ENCODE data around the gene TTBK2. TPM values are rescaled to one million over a fixed set of nuclear protein-coding genes. Genes with fewer than 3 reads are reported as not detected.

Gene TTBK2
- total RNA-seq, 1 donor from 2014 or later = 7.9 TPM

DNA sequence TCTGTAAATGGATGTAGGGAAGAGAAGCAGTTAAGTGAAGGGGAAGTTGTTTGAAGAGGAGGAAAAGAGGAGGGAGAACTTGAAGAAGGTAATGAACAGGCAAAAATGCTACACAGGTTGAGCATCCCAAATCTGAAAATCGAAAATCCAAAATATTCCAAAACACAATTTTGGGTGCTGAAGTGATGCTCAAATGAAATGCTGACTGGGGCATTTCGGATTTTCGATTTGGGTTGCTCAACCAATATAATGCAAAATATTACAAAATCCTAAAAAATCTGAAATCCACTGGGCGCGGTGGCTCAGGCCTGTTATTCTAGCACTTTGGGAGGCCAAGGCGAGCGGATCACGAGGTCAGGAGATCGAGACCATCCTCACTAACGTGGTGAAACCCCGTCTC is 121.8 kb downstream of the TTBK2 start:
- no peak for DNase-seq (ENCODE audit: low read depth)
- Histone ChIP-seq H3K36me3 (ENCODE audit: control insufficient read depth, insufficient read depth, low read length) (peaks cover 3% of the 10 kb centered on the region), H3K27me3 (ENCODE audit: control insufficient read depth, insufficient read depth, low read length) (no peaks in the 10 kb centered on the region), H3K4me3 (ENCODE audit: low read depth, low read length) (no peak overlapping the region)
- TF ChIP-seq CTCF (IDR thresholded peaks at IDR 0.05; ENCODE audit: insufficient read depth, low read length, severe bottlenecking) = no peak
- FAIRE-seq = no peak

GRCh38 chr15:42796955-42797782 is 123.4 kb downstream of the TTBK2 start:
- peak; percentile 18 for DNase-seq (ENCODE audit: low read depth)
- Histone ChIP-seq H3K36me3 (ENCODE audit: control insufficient read depth, insufficient read depth, low read length) (peaks cover 3% of the 10 kb centered on the region), H3K4me3 (ENCODE audit: low read depth, low read length) (no peak overlapping the region), H3K27me3 (ENCODE audit: control insufficient read depth, insufficient read depth, low read length) (no peaks in the 10 kb centered on the region)
- no peak for FAIRE-seq
- TF ChIP-seq CTCF (IDR thresholded peaks at IDR 0.05; ENCODE audit: insufficient read depth, low read length, severe bottlenecking) = no peak

DNA sequence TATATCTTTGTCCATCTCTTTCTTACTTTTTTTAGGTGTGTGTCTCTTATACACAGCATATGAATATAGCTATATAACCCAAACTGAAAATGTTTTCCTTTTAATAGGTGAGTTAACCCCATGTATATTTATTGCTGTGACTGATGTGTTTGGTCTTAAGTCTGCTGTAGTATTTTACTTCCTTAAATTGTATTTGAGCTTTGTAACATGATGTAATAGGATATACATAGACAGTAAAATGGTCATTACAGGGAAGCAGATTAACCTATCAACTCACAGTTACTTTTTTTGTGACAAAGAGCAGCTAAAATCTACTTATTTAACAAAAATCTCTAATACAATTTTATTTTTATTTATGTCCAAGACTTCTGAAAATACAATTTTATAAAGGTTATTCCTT is 131.9 kb downstream of the TTBK2 start:
- DNase-seq (ENCODE audit: low read depth) (no peak), FAIRE-seq (no peak)
- H3K4me3 ChIP-seq (ENCODE audit: low read depth, low read length) = no peak overlapping the region
- H3K27me3 ChIP-seq (ENCODE audit: control insufficient read depth, insufficient read depth, low read length) = no peaks in the 10 kb centered on the region
- no peaks in the 10 kb centered on the region for H3K36me3 ChIP-seq (ENCODE audit: control insufficient read depth, insufficient read depth, low read length)
- TF ChIP-seq CTCF (IDR thresholded peaks at IDR 0.05; ENCODE audit: insufficient read depth, low read length, severe bottlenecking) = no peak

DNA sequence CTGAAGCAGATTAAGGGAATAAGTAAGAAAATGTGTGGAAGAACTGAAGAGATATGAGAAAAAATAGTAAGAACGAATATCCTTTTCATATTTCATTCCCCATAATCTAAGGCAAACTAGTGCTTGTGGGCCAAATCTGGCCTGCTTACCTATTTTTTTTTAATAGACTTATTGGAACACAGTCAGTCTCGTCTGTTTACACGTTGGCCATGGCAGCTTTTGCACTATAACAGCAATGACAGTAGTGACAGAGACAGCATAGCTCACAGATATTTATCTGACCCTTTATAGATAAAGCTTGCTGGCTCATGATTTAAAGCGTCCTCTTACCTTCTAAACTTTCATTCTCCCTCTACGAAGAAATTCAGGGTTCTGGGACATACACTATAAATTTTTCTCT is 133.6 kb downstream of the TTBK2 start:
- Histone ChIP-seq H3K27me3 (ENCODE audit: control insufficient read depth, insufficient read depth, low read length) (no peaks in the 10 kb centered on the region), H3K36me3 (ENCODE audit: control insufficient read depth, insufficient read depth, low read length) (peaks cover 2% of the 10 kb centered on the region), H3K4me3 (ENCODE audit: low read depth, low read length) (no peak overlapping the region)
- DNase-seq (ENCODE audit: low read depth) (no peak), FAIRE-seq (no peak)
- no peak for TF ChIP-seq CTCF (IDR thresholded peaks at IDR 0.05; ENCODE audit: insufficient read depth, low read length, severe bottlenecking)

- no peak for FAIRE-seq
- TF ChIP-seq CTCF (IDR thresholded peaks at IDR 0.05; ENCODE audit: insufficient read depth, low read length, severe bottlenecking) = no peak
- H3K27me3 ChIP-seq (ENCODE audit: control insufficient read depth, insufficient read depth, low read length) = no peaks in the 10 kb centered on the region
- no peak overlapping the region for H3K4me3 ChIP-seq (ENCODE audit: low read depth, low read length)
- peaks cover 2% of the 10 kb centered on the region for H3K36me3 ChIP-seq (ENCODE audit: control insufficient read depth, insufficient read depth, low read length)
- no peak for DNase-seq (ENCODE audit: low read depth)
Measured at GRCh38 chr15:42785569-42785968, 135.0 kb downstream of the TTBK2 start.

GRCh38 chr15:42784705-42785104 is 135.9 kb downstream of the TTBK2 start:
- Histone ChIP-seq H3K36me3 (ENCODE audit: control insufficient read depth, insufficient read depth, low read length) (peaks cover 2% of the 10 kb centered on the region), H3K4me3 (ENCODE audit: low read depth, low read length) (no peak overlapping the region), H3K27me3 (ENCODE audit: control insufficient read depth, insufficient read depth, low read length) (no peaks in the 10 kb centered on the region)
- TF ChIP-seq CTCF (IDR thresholded peaks at IDR 0.05; ENCODE audit: insufficient read depth, low read length, severe bottlenecking) = no peak
- DNase-seq (ENCODE audit: low read depth) = no peak
- no peak for FAIRE-seq
